H7 (cell line): ENCODE results near the gene ATP1A2. TPM values are rescaled to one million over a fixed set of nuclear protein-coding genes. Genes with fewer than 3 reads are reported as not detected.

ENCODE experiments used
- DNase-seq: peaks from one replicate; pipeline ENCODE4 v3.0.0; 2012
- H3K27me3 ChIP-seq: 2 replicates; pipeline ENCODE4 v1.6.0; 2011; ENCODE audit warnings: mild to moderate bottlenecking, low read length; ENCODE audit not compliant: control insufficient read depth, insufficient read depth
- H3K36me3 ChIP-seq: replicated peaks from 2 replicates; pipeline ENCODE4 v1.5.1; 2011; ENCODE audit warnings: low read length; ENCODE audit not compliant: control insufficient read depth, insufficient read depth
- H3K4me3 ChIP-seq: 2 replicates; pipeline ENCODE4 v1.5.1; 2011; ENCODE audit warnings: low read depth, mild to moderate bottlenecking, control low read depth, low read length, moderate library complexity; ENCODE audit not compliant: insufficient read depth
- total RNA-seq: library from RNA; depleted of rRNA; stranded (reverse); fragments of >200 nt; shearing (Covaris generic); gene quantifications from 2 replicates; pipeline ENCODE4 v1.2.3, GENCODE V29; 2014; rRNA removed

The ATP1A2 gene
- total RNA-seq, 1 experiment from 2014 or later: 14.5 TPM

- DNase-seq: no peak
- Histone ChIP-seq H3K36me3 (no peaks in the 10 kb centered on the region), H3K4me3 (no peak overlapping the region), H3K27me3 (no peaks in the 10 kb centered on the region; the same call in 1 of the 2 replicates)
These were observed 76.2 kb downstream of the ATP1A2 start for GRCh38 chr1:160191756-160192155.

- DNase-seq: peak; percentile 15
- no peaks in the 10 kb centered on the region; the same call in 1 of the 2 replicates for H3K27me3 ChIP-seq
- H3K36me3 ChIP-seq: no peaks in the 10 kb centered on the region
- H3K4me3 ChIP-seq: no peak overlapping the region
These were observed 76.7 kb downstream of the ATP1A2 start for GRCh38 chr1:160192234-160192633.

Other genes starting within 250 kb of the ATP1A2 start
- 0.17 and 1.6 TPM in 2 replicates for gene CFAP45, start 215.6 kb upstream of the ATP1A2 start, total RNA-seq
- gene TAGLN2, start 190.3 kb upstream of the ATP1A2 start, total RNA-seq: 242 and 387 TPM in 2 replicates
- gene IGSF9, start 170.1 kb upstream of the ATP1A2 start, total RNA-seq: 4.4 and 6.1 TPM in 2 replicates
- not detected in 2 replicates for gene SLAMF9, start 161.5 kb upstream of the ATP1A2 start, total RNA-seq
- 2.6 and 3.0 TPM in 2 replicates for gene PIGM, start 83.8 kb upstream of the ATP1A2 start, total RNA-seq
- 0.07 TPM in 1 of 2 replicates, not detected in the other for gene KCNJ10, start 45.6 kb upstream of the ATP1A2 start, total RNA-seq
- gene KCNJ9, start 34.2 kb upstream of the ATP1A2 start, total RNA-seq: 0.07 TPM in 1 of 2 replicates, not detected in the other
- 89.5 and 92.6 TPM in 2 replicates for gene IGSF8, start 17.1 kb upstream of the ATP1A2 start, total RNA-seq
- gene ATP1A4, start 35.8 kb downstream of the ATP1A2 start, total RNA-seq: 0.73 and 0.74 TPM in 2 replicates
- gene CASQ1, start 74.8 kb downstream of the ATP1A2 start, total RNA-seq: 4.2 and 4.4 TPM in 2 replicates
- gene PEA15, start 89.6 kb downstream of the ATP1A2 start, total RNA-seq: 75.6 and 81.4 TPM in 2 replicates
- gene DCAF8, start 146.8 kb downstream of the ATP1A2 start, total RNA-seq: 129 and 184 TPM in 2 replicates
- gene PEX19, start 169.4 kb downstream of the ATP1A2 start, total RNA-seq: 81.9 and 107 TPM in 2 replicates
- 167 and 175 TPM in 2 replicates for gene COPA, start 227.5 kb downstream of the ATP1A2 start, total RNA-seq
- gene NCSTN, start 227.6 kb downstream of the ATP1A2 start, total RNA-seq: 83.4 and 94.3 TPM in 2 replicates